HT1080 (cell line): ENCODE data around the gene POP7. TPM values are rescaled to one million over a fixed set of nuclear protein-coding genes. Genes with fewer than 3 reads are reported as not detected.

ENCODE experiments used
- DNase-seq: peaks from one replicate; pipeline ENCODE4 v3.0.0-alpha.2; 2015; ENCODE audit warnings: low read depth
- total RNA-seq: library from RNA; depleted of rRNA; stranded (reverse); fragments of >200 nt; shearing (Covaris generic); gene quantifications from 2 replicates; pipeline ENCODE4 v1.2.3, GENCODE V29; 2014

The POP7 gene
- total RNA-seq, 1 experiment from 2014 or later = 167 TPM

- DNase-seq = no peak
Observed at GRCh38 chr7:100679129-100679926, 26.6 kb upstream of the POP7 start.

- no peak for DNase-seq
Observed at GRCh38 chr7:100679927-100680575, 25.9 kb upstream of the POP7 start.

- DNase-seq = no peak
Observed at GRCh38 chr7:100680576-100681271, 25.2 kb upstream of the POP7 start.

- DNase-seq = no peak
Observed at GRCh38 chr7:100681491-100682227, 24.3 kb upstream of the POP7 start.

- no peak for DNase-seq
Observed at GRCh38 chr7:100682228-100682741, 23.6 kb upstream of the POP7 start.

GRCh38 chr7:100682991-100683658 is 22.8 kb upstream of the POP7 start:
- DNase-seq = no peak

GRCh38 chr7:100683659-100684533 is 22.0 kb upstream of the POP7 start:
- no peak for DNase-seq

- no peak for DNase-seq
Observed at GRCh38 chr7:100684534-100685042, 21.3 kb upstream of the POP7 start.

- no peak for DNase-seq
Observed at GRCh38 chr7:100685049-100685605, 20.8 kb upstream of the POP7 start.

GRCh38 chr7:100685631-100686145 is 20.2 kb upstream of the POP7 start:
- no peak for DNase-seq

GRCh38 chr7:100686201-100686821 is 19.6 kb upstream of the POP7 start:
- DNase-seq = no peak

GRCh38 chr7:100686822-100687211 is 19.1 kb upstream of the POP7 start:
- no peak for DNase-seq

- no peak for DNase-seq
Observed at GRCh38 chr7:100687261-100687660, 18.7 kb upstream of the POP7 start.

- DNase-seq = no peak
Observed at GRCh38 chr7:100687751-100688300, 18.1 kb upstream of the POP7 start.

GRCh38 chr7:100688326-100688860 is 17.5 kb upstream of the POP7 start:
- DNase-seq = no peak

- DNase-seq = no peak
Observed at GRCh38 chr7:100689230-100690135, 16.4 kb upstream of the POP7 start.
